GM12878 (cell line): ENCODE results near the gene DLG1.

Experiments used
- CBX5 ChIP-seq: sonication (generic); IDR thresholded peaks from 2 replicates; pipeline ENCODE4 v1.6.1; 2016; ENCODE audit warnings: low read depth, moderate library complexity, mild to moderate bottlenecking, inconsistent platforms
- EZH2 ChIP-seq: IDR thresholded peaks from 2 replicates; pipeline ENCODE4 v1.6.1; 2012; ENCODE audit warnings: low read depth, mild to moderate bottlenecking, control low read depth, inconsistent platforms, low read length, borderline replicate concordance; ENCODE audit not compliant: control insufficient read depth
- NRF1 ChIP-seq: conservative IDR thresholded peaks from 2 replicates; pipeline ENCODE4 v1.6.1; 2011; ENCODE audit warnings: mild to moderate bottlenecking, low read depth, low read length, improper control_type of control experiment
- POLR2A ChIP-seq: IDR thresholded peaks from 2 replicates; pipeline ENCODE4 v1.6.1; 2011; ENCODE audit warnings: low read depth, mild to moderate bottlenecking, low read length
- POLR2AphosphoS2 ChIP-seq: IDR thresholded peaks from 2 replicates; pipeline ENCODE4 v1.6.1; 2011; ENCODE audit warnings: low read depth, mild to moderate bottlenecking, low read length, improper control_type of control experiment, moderate library complexity
- POLR2AphosphoS5 ChIP-seq: IDR thresholded peaks from 2 replicates; pipeline ENCODE4 v1.6.1; 2011; ENCODE audit warnings: mild to moderate bottlenecking, low read length, inconsistent platforms
- RAD21 ChIP-seq: IDR thresholded peaks from 2 replicates; pipeline ENCODE4 v1.6.1; 2011; ENCODE audit warnings: mild to moderate bottlenecking, low read depth, low read length, moderate library complexity; ENCODE audit not compliant: insufficient read depth
- YY1 ChIP-seq: IDR thresholded peaks from 2 replicates; pipeline ENCODE4 v1.6.1; 2011; ENCODE audit warnings: low read depth, mild to moderate bottlenecking, low read length
- TF ChIP-seq, protein P1 (sequence below), 3 experiments: IDR thresholded peaks in 2 of 3; conservative IDR thresholded peaks in 1 of 3; 2 replicates each; pipeline ENCODE4 v1.5.1; 2011; ENCODE audit warnings: low read depth in 3 of 3, low read length in 3 of 3, mild to moderate bottlenecking in 3 of 3, control low read depth in 2 of 3, moderate library complexity in 2 of 3, inconsistent platforms in 1 of 3, mixed read lengths in 1 of 3; ENCODE audit not compliant: control insufficient read depth in 2 of 3, insufficient read depth in 1 of 3; ENCODE audit errors: extremely low read depth in 1 of 3

DNA sequence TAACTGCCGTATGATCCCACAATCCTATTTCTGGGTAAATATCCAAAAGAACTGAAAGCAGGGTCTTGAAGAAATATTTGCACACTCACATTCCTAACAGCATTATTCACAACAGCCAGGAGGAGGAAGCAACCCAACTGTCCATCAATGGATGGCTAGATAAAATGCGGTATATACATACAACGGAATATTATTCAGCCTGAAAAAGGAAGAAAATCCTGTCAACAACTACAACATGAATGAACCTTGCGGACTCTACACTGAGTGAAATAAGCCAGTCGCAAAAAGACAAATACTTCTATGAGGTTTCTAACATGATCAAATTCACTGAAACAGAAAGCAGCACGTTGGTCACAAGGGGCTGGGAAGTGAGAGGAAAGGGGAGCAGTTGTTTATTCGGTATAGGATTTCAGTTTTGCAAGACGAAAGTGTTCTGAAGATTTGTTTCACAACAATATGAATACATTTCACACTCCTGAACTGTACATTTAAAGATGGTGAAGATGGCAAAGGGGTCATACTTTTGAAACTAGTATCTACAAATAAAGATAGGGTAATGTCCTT lies 6.2 kb downstream of the DLG1 start:
- TF ChIP-seq POLR2AphosphoS2 (no peak), RAD21 (no peak), POLR2A (no peak), CBX5 (no peak), NRF1 (no peak), POLR2AphosphoS5 (no peak), EZH2 (no peak), YY1 (no peak)
- TF ChIP-seq, protein P1, sequence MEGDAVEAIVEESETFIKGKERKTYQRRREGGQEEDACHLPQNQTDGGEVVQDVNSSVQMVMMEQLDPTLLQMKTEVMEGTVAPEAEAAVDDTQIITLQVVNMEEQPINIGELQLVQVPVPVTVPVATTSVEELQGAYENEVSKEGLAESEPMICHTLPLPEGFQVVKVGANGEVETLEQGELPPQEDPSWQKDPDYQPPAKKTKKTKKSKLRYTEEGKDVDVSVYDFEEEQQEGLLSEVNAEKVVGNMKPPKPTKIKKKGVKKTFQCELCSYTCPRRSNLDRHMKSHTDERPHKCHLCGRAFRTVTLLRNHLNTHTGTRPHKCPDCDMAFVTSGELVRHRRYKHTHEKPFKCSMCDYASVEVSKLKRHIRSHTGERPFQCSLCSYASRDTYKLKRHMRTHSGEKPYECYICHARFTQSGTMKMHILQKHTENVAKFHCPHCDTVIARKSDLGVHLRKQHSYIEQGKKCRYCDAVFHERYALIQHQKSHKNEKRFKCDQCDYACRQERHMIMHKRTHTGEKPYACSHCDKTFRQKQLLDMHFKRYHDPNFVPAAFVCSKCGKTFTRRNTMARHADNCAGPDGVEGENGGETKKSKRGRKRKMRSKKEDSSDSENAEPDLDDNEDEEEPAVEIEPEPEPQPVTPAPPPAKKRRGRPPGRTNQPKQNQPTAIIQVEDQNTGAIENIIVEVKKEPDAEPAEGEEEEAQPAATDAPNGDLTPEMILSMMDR (IDR thresholded peaks at IDR 0.05 in 2 of 3, conservative IDR thresholded peaks at IDR 0.05 in 1 of 3; ENCODE audit: control insufficient read depth in 2 of 3, extremely low read depth in 1 of 3, insufficient read depth in 1 of 3, low read depth in 3 of 3, low read length in 3 of 3): no peak
